HuH-7 (cell line): ENCODE results near the gene MBNL2.
"Not testable (repeated sequence)": the region's sequence is repeated elsewhere in the genome, so short reads cannot be mapped to it uniquely, and the experiment has no call there.

Source experiments
- DNase-seq: peaks from one replicate; pipeline ENCODE4 v3.0.0; 2011; ENCODE audit warnings: low spot score

Gene MBNL2

GRCh38 chr13:97348569-97349100 lies 126.5 kb downstream of the MBNL2 start:
- no peak for DNase-seq

- not testable (repeated sequence) for DNase-seq
These were observed 129.9 kb downstream of the MBNL2 start for GRCh38 chr13:97352012-97352411.

GRCh38 chr13:97352815-97353214 lies 130.7 kb downstream of the MBNL2 start:
- no peak for DNase-seq

GRCh38 chr13:97353927-97354675 lies 132.0 kb downstream of the MBNL2 start:
- DNase-seq: no peak

- no peak for DNase-seq
These were observed 132.7 kb downstream of the MBNL2 start for GRCh38 chr13:97354808-97355207.

- no peak for DNase-seq
These were observed 134.5 kb downstream of the MBNL2 start for GRCh38 chr13:97356592-97356991.

- DNase-seq: peak; percentile 25
These were observed 137.3 kb downstream of the MBNL2 start for GRCh38 chr13:97359181-97360057.

GRCh38 chr13:97360610-97361009 lies 138.5 kb downstream of the MBNL2 start:
- DNase-seq: no peak

- DNase-seq: no peak
These were observed 141.9 kb downstream of the MBNL2 start for GRCh38 chr13:97364031-97364430.

GRCh38 chr13:97364827-97365226 lies 142.7 kb downstream of the MBNL2 start:
- no peak for DNase-seq

GRCh38 chr13:97366172-97366688 lies 144.1 kb downstream of the MBNL2 start:
- DNase-seq: no peak

GRCh38 chr13:97367016-97367822 lies 145.1 kb downstream of the MBNL2 start:
- no peak for DNase-seq

GRCh38 chr13:97369261-97369893 lies 147.2 kb downstream of the MBNL2 start:
- no peak for DNase-seq

- DNase-seq: no peak
These were observed 149.5 kb downstream of the MBNL2 start for GRCh38 chr13:97371486-97372109.

- no peak for DNase-seq
These were observed 150.8 kb downstream of the MBNL2 start for GRCh38 chr13:97372936-97373335.

GRCh38 chr13:97373787-97374186 lies 151.7 kb downstream of the MBNL2 start:
- DNase-seq: no peak

- DNase-seq: no peak
These were observed 154.8 kb downstream of the MBNL2 start for GRCh38 chr13:97376981-97377380.

GRCh38 chr13:97379386-97379785 lies 157.3 kb downstream of the MBNL2 start:
- no peak for DNase-seq

GRCh38 chr13:97380696-97381095 lies 158.6 kb downstream of the MBNL2 start:
- DNase-seq: no peak

GRCh38 chr13:97381189-97381588 lies 159.1 kb downstream of the MBNL2 start:
- no peak for DNase-seq

GRCh38 chr13:97382276-97382675 lies 160.1 kb downstream of the MBNL2 start:
- no peak for DNase-seq
